ENCODE measurements around the gene NFIX.

DNA sequence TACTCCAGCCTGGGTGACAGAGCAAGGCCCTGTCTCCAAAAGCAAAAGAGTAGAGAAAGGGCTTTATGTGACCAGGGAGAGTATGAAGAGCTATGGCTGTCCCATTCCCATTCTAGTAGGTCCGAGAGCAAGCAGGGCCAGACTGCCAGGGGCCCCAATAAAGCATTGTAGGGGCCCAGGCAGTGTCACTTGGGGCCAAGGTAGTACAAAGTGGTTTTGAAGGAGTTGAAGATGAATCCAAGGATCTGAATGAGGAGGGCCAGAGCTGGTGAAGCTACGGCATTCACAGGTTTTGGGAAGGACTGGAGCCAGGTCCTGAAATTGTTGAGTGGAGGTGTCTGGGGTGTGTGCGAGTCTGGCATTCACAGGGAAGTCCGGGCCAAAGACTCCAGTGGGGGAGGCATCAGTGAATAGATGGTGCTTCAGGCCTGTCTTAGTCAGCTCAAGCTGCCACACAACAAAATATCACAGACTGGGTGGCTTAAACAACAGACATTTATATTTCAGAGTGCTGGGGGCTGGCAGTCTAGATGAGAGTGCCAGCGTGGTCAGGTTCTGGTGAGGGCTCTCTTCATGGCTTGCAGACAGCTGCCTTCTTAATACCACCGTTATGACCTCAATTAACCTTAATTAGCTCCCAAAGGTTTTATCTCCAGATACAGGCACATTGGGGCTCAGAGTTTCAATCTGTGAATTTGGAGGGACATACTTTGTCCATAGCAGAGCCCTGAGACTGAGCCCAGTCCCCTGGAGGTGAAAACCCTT is 132.7 kb downstream of the NFIX start:
- TF ChIP-seq, protein P1, sequence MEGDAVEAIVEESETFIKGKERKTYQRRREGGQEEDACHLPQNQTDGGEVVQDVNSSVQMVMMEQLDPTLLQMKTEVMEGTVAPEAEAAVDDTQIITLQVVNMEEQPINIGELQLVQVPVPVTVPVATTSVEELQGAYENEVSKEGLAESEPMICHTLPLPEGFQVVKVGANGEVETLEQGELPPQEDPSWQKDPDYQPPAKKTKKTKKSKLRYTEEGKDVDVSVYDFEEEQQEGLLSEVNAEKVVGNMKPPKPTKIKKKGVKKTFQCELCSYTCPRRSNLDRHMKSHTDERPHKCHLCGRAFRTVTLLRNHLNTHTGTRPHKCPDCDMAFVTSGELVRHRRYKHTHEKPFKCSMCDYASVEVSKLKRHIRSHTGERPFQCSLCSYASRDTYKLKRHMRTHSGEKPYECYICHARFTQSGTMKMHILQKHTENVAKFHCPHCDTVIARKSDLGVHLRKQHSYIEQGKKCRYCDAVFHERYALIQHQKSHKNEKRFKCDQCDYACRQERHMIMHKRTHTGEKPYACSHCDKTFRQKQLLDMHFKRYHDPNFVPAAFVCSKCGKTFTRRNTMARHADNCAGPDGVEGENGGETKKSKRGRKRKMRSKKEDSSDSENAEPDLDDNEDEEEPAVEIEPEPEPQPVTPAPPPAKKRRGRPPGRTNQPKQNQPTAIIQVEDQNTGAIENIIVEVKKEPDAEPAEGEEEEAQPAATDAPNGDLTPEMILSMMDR (IDR thresholded peaks at IDR 0.05), result no peak
- TF ChIP-seq EZH2 (IDR thresholded peaks at IDR 0.05; ENCODE audit: borderline replicate concordance, insufficient read depth, low read depth, low read length, poor library complexity, severe bottlenecking), result no peak
